DLD1 (cell line): Measurements from ENCODE around the gene DGCR2.
"Not testable (repeated sequence)": the region's sequence is repeated elsewhere in the genome, so short reads cannot be mapped to it uniquely, and the experiment has no call there.

Experiments used
- in situ Hi-C: cut with HindIII; loops from 2 replicates; pipeline ENCODE4 v1.10.0; 2017; ENCODE audit warnings: low sequenced_read_pairs

Gene DGCR2

DNA sequence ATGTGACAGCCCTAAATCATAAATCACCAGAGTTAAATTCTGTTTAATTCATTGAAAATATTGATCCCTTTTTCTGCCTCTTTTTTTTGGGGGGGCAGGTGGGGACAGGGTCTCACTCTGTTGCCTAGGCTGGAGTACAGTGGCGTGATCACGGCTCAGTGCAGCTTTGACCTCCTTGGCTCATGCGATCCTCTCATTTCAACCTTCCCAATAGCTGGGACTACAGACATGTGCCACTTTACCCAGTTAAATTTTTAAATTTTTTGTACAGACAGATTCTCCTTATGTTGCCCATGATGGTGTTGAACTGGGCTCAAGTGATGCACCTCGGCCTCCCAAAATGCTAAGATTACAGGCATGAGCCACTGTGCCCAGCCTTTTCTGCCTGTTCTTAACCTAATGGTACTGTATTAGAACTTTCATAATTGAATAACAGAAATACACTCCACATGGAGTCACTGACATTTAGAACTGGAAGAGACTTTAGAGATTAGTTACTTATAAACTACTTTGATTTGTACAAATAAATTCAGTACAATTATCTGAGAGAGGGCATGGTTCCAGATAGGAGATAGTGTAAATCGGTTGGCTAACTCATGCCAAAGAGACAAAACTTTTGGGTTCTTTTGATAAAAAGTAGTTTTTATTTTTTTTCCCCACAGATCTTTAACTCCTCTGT, 109.8 kb downstream of the DGCR2 start:
- in situ Hi-C loops = no loop called here

DNA sequence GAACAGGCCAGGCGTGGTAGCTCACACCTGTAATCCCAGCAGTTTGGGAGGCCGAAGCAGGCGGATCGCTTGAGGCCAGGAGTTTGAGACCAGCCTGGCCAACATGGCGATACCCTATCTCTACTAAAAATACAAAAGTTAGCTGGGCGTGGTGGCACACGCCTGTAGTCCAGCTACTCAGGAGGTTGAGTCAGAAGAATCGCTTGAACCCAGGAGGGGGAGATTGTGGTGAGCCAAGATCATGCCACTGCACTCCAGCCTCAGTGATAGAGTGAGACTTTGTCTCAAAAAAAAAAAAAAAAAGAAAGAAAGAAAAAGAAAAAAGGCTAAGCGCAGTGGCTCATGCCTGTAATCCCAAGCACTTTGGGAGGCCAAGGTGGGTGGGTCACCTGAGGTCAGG, 110.6 kb downstream of the DGCR2 start:
- in situ Hi-C loops = not testable (repeated sequence)

GRCh38 chr22:19011075-19011474, 111.1 kb downstream of the DGCR2 start:
- in situ Hi-C loops = no loop called here

DNA sequence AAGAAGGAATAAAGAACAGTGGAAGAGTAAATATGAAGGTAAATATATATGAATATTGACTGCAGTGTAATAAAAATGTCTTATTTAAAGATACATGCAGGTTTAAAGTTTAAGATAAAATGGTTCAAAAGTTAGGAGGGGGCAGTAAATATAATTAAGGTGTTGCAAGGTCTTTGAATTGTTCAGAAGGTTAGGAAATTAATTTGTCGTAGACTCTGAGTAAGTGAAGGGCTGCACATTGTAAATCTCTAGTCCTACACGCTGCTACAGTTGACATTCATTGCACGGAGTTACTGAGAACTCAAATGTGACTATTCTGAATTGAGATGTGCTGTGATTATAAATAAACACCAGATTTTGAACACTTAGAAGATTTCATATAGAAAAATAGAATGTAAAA, 116.3 kb downstream of the DGCR2 start:
- in situ Hi-C loops = no loop called here

GRCh38 chr22:19004471-19004870, 117.7 kb downstream of the DGCR2 start:
- in situ Hi-C loops = no loop called here

GRCh38 chr22:19003508-19003907, 118.7 kb downstream of the DGCR2 start:
- in situ Hi-C loops = no loop called here

DNA sequence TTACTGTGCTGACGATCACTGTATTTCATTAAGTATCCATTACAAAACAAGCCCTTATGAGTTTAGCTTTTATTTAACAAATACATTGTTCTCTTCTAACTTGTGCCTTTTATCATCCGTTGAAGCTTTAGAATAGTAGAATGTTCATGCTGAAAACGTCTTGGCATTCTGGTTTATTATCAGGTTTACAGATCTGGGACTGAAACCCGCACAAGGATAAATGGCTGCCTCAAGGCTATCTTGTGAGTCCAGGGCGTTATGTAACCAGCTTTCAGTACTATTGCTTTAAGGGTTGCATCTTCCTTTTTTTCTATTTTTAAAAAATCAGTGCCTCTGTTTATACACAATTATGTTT, 119.6 kb downstream of the DGCR2 start:
- in situ Hi-C loops = no loop called here

DNA sequence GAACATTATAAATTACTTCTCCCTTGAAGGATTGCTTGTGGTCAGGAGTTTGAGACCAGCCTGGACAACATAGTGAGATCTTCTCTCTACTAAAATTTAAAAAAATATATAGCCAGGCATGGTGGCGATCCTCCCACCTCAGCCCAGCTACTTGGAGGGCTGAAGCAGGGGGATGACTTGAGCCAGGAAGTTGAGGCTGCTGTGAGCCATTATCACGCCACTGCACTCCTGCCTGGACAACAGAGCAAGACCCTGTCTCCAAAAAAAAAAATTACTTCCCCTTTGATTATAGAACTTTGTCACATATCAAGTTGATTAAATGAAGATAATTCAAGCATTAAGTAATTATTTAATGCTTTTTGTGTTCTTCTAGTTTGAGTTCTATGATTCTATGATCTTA, 121.0 kb downstream of the DGCR2 start:
- in situ Hi-C loops = no loop called here

GRCh38 chr22:19000106-19000505, 122.1 kb downstream of the DGCR2 start:
- in situ Hi-C loops = not testable (repeated sequence)

GRCh38 chr22:18999416-18999815, 122.8 kb downstream of the DGCR2 start:
- in situ Hi-C loops = no loop called here

DNA sequence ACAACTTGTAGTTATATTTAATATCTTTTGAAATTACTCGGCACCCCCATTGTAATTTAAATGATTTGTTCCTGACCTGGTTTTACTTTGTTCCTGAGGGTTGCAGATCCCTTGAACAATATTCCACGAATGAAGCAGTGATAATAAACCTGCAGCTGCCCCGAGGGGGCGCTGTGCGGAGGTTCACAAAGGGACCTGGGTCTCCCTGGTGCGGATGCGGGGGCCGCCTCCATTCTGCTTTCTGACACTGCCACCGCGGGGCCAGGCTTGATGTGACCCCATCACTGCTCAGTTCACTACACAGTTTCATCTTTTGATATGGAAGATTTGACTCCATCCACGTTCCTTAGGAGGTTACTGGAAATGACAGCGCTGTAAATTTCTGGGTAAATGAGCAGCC, 123.2 kb downstream of the DGCR2 start:
- in situ Hi-C loops = no loop called here

GRCh38 chr22:18997925-18998315, 124.3 kb downstream of the DGCR2 start:
- in situ Hi-C loops = no loop called here

DNA sequence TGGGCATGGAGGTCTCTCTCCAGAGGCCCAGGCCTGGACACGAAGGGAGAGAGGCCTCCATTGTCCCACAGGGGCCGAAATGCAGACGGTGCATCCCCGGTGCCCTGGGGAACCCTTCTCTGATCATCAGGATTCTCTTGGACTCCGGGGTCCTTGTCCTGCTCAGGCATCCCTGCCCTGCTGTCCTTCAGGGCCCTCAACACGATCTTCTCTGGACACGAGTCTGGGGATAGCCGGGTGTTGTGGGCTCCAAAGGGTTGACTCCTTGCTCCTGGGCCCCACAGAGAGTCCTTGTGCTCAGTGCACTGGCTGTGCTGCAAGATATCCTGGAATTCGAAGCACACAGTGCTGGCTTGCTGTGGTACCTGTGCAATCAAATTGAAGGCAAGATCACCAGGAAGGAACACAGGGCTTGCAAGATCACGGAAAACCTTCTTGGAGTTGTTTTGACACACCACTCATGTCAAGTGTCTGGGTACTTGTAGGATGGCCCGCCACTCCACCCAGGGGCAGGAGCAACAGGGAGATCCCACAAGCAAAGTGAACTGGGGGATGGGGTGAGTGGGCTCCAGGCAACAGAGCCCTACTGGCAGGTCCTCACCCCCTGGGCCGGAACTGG, 124.8 kb downstream of the DGCR2 start:
- in situ Hi-C loops = no loop called here

DNA sequence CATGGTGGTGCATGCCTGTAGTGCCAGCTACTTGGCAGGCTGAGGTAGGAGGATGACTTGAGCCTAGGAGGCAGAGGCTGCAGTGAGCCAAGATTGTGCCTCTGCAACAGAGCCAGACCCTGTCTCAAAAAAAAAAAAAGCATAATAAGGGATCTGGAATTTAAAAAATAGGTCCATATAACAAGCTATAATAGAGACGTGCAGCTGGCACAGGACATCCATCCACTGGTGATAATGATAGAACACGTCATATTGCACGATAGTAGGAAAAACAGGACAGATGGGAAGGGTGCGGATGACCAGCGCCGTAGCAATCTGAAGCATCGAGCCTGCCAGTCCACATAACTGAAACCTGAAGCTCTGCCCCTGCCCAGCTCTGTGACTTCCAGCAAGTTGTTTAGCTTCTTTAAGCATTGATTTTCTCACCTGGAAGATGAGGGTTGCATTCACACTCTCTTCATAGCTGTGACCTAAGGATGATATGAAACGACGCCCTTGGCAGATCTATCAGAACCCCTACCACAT, 125.8 kb downstream of the DGCR2 start:
- in situ Hi-C loops = no loop called here

- in situ Hi-C loops = no loop called here
Measured at GRCh38 chr22:18995327-18995711, 126.9 kb downstream of the DGCR2 start.

DNA sequence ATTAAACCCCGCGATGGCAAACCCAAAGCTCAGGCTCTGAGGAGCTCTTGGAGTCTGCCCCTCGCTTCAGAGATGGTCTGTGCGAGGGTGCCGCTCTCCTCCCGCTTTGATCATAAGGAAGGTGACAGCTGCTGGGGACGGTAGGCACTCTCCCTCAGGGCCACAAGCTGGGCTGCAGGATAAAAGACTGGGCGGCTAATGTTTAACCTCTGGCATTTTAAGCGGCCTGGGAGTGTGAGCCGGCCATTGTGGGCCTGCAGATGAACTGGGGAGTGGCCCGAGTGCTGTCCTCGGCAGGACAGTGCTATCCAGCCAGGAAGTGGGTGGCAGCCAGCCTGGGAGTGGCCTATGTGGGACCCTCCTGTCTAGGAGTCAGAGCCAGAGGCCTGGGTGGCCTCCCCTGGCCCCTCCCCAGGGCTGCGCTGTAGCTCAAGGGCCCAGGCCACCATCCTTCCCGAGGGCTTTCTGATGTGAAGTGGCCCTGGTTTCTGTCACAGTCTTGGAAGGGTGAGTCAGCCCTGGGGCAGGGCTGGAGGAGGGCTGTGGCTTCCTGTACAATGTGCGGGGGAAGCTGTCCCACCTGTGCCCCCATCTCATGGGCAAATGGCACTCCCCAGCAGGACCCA, 127.4 kb downstream of the DGCR2 start:
- in situ Hi-C loops = no loop called here

GRCh38 chr22:18994056-18994455, 128.2 kb downstream of the DGCR2 start:
- in situ Hi-C loops = no loop called here

- in situ Hi-C loops = no loop called here
Measured at GRCh38 chr22:18992543-18993198, 129.5 kb downstream of the DGCR2 start.

DNA sequence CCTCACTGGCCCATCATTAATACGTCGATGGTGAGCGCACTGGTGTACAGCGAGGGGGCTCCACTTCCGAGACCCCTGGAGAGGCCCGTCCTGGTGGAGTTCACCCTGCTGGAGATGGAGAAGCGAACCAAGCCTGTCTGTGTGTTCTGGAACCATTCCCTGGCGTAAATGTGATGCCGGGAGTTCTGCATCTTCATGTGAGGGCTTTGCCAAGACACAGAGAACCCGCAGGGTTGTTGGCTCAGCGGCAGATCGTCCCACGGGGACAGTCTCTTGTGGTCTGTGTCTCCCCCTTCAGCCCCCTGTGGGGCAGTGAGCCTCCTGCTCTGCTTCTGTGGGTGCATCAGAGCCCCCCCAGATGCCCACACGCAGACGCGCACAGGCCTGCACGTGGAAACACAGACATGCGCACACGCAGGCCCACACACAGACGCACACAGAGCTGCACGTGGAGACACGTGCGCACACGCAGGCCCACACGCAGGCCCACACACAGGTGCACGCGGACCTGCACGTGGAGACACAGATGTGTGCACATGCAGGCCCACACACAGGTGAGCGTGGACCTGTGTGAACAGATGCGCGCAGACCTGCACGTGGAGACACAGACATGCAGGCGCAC, 130.3 kb downstream of the DGCR2 start:
- in situ Hi-C loops = no loop called here

DNA sequence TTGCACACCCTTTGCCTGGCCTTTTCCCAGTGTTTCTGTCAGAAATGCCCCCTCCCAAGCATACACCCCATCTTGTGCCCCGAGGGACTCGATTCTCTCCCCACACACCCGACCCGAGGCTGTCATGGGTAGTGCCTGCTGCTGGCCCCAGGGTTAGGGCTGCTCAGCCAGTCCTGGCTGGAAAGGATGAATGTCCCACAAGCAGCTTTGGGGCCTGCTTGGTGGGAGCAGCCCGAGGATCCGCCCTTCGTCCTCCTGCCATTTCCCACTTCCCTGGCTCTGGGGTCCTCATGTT, 131.1 kb downstream of the DGCR2 start:
- in situ Hi-C loops = no loop called here

DNA sequence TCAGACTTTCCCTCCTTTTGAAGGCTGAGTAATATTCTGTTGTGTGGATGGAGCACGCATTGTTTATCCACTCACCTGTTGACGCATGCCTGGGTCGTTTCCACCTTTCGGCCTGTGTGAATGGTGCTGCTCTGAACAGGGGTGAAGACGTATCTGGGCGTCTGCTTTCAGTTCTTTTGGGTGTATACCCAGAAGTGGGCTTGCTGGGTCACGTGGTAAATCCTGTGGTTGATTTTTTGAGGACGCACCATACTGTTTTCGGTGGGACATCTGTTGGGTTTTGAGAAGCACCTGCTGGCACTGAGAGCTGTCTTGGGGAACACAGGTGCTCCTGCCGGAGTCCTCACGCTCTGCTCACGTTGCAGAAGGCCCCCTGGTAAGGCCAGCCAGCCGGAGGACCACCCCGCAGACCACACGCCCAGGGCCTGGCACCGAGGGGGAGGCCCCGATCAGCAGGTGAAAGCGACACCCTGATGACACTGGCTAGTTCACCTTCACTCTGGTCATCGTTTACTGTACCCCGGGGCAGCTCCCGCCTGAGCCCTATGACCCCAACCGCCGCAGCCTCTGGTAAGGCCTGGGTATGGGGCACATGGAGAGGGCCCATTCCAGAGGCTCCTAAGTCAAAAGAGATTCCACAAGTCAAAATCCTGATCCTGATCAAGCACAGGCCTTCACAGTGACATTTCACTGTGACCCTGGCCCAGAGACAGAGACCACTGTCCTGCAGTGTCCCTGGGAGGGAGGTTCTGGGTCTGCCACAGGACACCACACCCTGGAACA, 131.7 kb downstream of the DGCR2 start:
- in situ Hi-C loops = no loop called here
